Body of pancreas (tissue), 4 donors: Measurements from ENCODE around the gene APBA1.

Experiments used
- CTCF ChIP-seq, 7 experiments: fragments of 450-650 bp in 4 of 7; fragments of 200-600 bp in 3 of 7; sonication (generic) in 3 of 7; IDR thresholded peaks; one replicate each; pipeline ENCODE4 v1.5.1; 2016 to 2019; ENCODE audit warnings: antibody characterized with exemption in 7 of 7
- POLR2A ChIP-seq, 3 donors: fragments of 450-650 bp; IDR thresholded peaks; one replicate each; pipeline ENCODE4 v1.6.1; 2016; ENCODE audit warnings: antibody characterized with exemption in 3 of 3, mild to moderate bottlenecking in 2 of 3

GRCh38 chr9:69500896-69501295, 171.3 kb downstream of the APBA1 start:
- TF ChIP-seq CTCF (IDR thresholded peaks at IDR 0.05) (no peak), POLR2A (IDR thresholded peaks at IDR 0.05) (no peak)
